ENCODE data around the gene DDOST. TPM values are rescaled to one million over a fixed set of nuclear protein-coding genes. Genes with fewer than 3 reads are reported as not detected.
A peak's percentile ranks its signal among the peaks of the same experiment; 100 is the strongest.

DDOST gene
- total RNA-seq, 1 donor from 2014 or later, result 146 TPM

GRCh38 chr1:20619999-20620398 lies 41.2 kb downstream of the DDOST start:
- Histone ChIP-seq H3K9ac (ENCODE audit: low read depth in 1 of 3, low read length in 3 of 3) (no peak overlapping the region), H3K36me3 (ENCODE audit: control insufficient read depth in 3 of 3, insufficient read depth in 3 of 3, low read length in 3 of 3) (no peaks in the 10 kb centered on the region), H3K9me3 (ENCODE audit: control insufficient read depth in 3 of 3, low read length in 3 of 3) (no peaks in the 10 kb centered on the region), H3K27me3 (ENCODE audit: control insufficient read depth in 3 of 3, insufficient read depth in 3 of 3, low read length in 3 of 3) (no peaks in the 10 kb centered on the region), H3K27ac (ENCODE audit: low read depth, low read length) (no peak overlapping the region), H3K4me3 (ENCODE audit: low read length in 3 of 3) (no peak overlapping the region), H3K4me1 (ENCODE audit: control insufficient read depth in 3 of 3, insufficient read depth in 3 of 3, low read length in 3 of 3) (peaks cover 17 to 22% (median 19%) of the 10 kb centered on the region in 3 donors)

DNA sequence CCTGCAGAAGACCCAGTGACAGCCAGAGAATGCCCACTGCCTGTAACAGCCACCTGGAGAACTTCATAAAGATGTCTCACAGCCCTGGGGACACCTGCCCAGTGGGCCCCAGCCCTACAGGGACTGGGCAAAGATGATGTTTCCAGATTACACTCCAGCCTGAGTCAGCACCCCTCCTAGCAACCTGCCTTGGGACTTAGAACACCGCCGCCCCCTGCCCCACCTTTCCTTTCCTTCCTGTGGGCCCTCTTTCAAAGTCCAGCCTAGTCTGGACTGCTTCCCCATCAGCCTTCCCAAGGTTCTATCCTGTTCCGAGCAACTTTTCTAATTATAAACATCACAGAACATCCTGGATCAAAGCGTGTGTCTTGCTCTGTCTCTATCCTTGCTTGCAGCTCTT lies 42.6 kb downstream of the DDOST start:
- Histone ChIP-seq H3K4me3 (ENCODE audit: low read length in 3 of 3) (no peak overlapping the region), H3K36me3 (ENCODE audit: control insufficient read depth in 3 of 3, insufficient read depth in 3 of 3, low read length in 3 of 3) (no peaks in the 10 kb centered on the region), H3K27ac (ENCODE audit: low read depth, low read length) (no peak overlapping the region), H3K9ac (ENCODE audit: low read depth in 1 of 3, low read length in 3 of 3) (peak overlapping the region in 1 of 3 donors; percentile 25), H3K4me1 (ENCODE audit: control insufficient read depth in 3 of 3, insufficient read depth in 3 of 3, low read length in 3 of 3) (peaks cover 19 to 28% (median 24%) of the 10 kb centered on the region in 3 donors), H3K9me3 (ENCODE audit: control insufficient read depth in 3 of 3, low read length in 3 of 3) (no peaks in the 10 kb centered on the region), H3K27me3 (ENCODE audit: control insufficient read depth in 3 of 3, insufficient read depth in 3 of 3, low read length in 3 of 3) (no peaks in the 10 kb centered on the region)

GRCh38 chr1:20616847-20617487 lies 44.2 kb downstream of the DDOST start:
- no peaks in the 10 kb centered on the region for H3K27me3 ChIP-seq (ENCODE audit: control insufficient read depth in 3 of 3, insufficient read depth in 3 of 3, low read length in 3 of 3)
- peak overlapping the region; percentile 27 to 63 (median 47) for H3K9ac ChIP-seq (ENCODE audit: low read depth in 1 of 3, low read length in 3 of 3)
- peak overlapping the region in 1 of 3 donors; percentile 37 for H3K4me3 ChIP-seq (ENCODE audit: low read length in 3 of 3)
- H3K9me3 ChIP-seq (ENCODE audit: control insufficient read depth in 3 of 3, low read length in 3 of 3), result no peaks in the 10 kb centered on the region
- peaks cover 22 to 35% (median 28%) of the 10 kb centered on the region in 3 donors for H3K4me1 ChIP-seq (ENCODE audit: control insufficient read depth in 3 of 3, insufficient read depth in 3 of 3, low read length in 3 of 3)
- peak overlapping the region; percentile 41 for H3K27ac ChIP-seq (ENCODE audit: low read depth, low read length)
- no peaks in the 10 kb centered on the region for H3K36me3 ChIP-seq (ENCODE audit: control insufficient read depth in 3 of 3, insufficient read depth in 3 of 3, low read length in 3 of 3)

GRCh38 chr1:20615946-20616846 lies 45.0 kb downstream of the DDOST start:
- Histone ChIP-seq H3K9me3 (ENCODE audit: control insufficient read depth in 3 of 3, low read length in 3 of 3) (no peaks in the 10 kb centered on the region), H3K27ac (ENCODE audit: low read depth, low read length) (peak overlapping the region; percentile 41), H3K36me3 (ENCODE audit: control insufficient read depth in 3 of 3, insufficient read depth in 3 of 3, low read length in 3 of 3) (no peaks in the 10 kb centered on the region), H3K9ac (ENCODE audit: low read depth in 1 of 3, low read length in 3 of 3) (peak overlapping the region; percentile 27 to 63 (median 47)), H3K4me3 (ENCODE audit: low read length in 3 of 3) (peak overlapping the region in 2 of 3 donors; percentile 14 to 37), H3K27me3 (ENCODE audit: control insufficient read depth in 3 of 3, insufficient read depth in 3 of 3, low read length in 3 of 3) (no peaks in the 10 kb centered on the region), H3K4me1 (ENCODE audit: control insufficient read depth in 3 of 3, insufficient read depth in 3 of 3, low read length in 3 of 3) (peaks cover 22 to 35% (median 28%) of the 10 kb centered on the region in 3 donors)

DNA sequence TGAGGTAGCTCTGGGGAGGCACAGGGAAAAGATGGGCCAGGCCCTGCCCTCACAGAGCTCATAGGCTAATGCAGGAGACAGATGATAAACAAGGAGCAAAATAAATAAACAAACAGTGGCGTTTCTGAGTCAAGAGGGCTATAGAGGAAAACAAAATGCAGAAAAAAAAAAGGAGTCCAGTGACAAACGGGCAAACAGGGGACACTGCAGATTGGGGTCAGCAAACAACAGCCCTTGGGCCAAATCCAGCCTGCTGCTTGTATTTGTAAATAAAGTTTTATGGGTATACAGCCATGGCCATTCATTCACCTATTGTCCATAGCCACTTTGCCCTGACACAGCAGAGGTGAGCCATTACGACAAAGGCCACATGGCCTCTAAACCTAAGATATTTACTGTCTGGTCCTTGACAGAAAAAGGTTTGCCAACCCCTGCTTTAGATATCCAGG lies 47.0 kb downstream of the DDOST start:
- Histone ChIP-seq H3K9me3 (ENCODE audit: control insufficient read depth in 3 of 3, low read length in 3 of 3) (no peaks in the 10 kb centered on the region), H3K9ac (ENCODE audit: low read depth in 1 of 3, low read length in 3 of 3) (peak overlapping the region in 1 of 3 donors; percentile 64), H3K27me3 (ENCODE audit: control insufficient read depth in 3 of 3, insufficient read depth in 3 of 3, low read length in 3 of 3) (no peaks in the 10 kb centered on the region), H3K4me1 (ENCODE audit: control insufficient read depth in 3 of 3, insufficient read depth in 3 of 3, low read length in 3 of 3) (peaks cover 22 to 35% (median 28%) of the 10 kb centered on the region in 3 donors), H3K27ac (ENCODE audit: low read depth, low read length) (peak overlapping the region; percentile 48), H3K4me3 (ENCODE audit: low read length in 3 of 3) (no peak overlapping the region), H3K36me3 (ENCODE audit: control insufficient read depth in 3 of 3, insufficient read depth in 3 of 3, low read length in 3 of 3) (no peaks in the 10 kb centered on the region)

- H3K36me3 ChIP-seq (ENCODE audit: control insufficient read depth in 3 of 3, insufficient read depth in 3 of 3, low read length in 3 of 3), result no peaks in the 10 kb centered on the region
Observed at GRCh38 chr1:20612221-20612746, 48.9 kb downstream of the DDOST start.

GRCh38 chr1:20611652-20612051 lies 49.5 kb downstream of the DDOST start:
- Histone ChIP-seq H3K27ac (ENCODE audit: low read depth, low read length) (no peak overlapping the region), H3K36me3 (ENCODE audit: control insufficient read depth in 3 of 3, insufficient read depth in 3 of 3, low read length in 3 of 3) (no peaks in the 10 kb centered on the region), H3K9ac (ENCODE audit: low read depth in 1 of 3, low read length in 3 of 3) (no peak overlapping the region), H3K4me3 (ENCODE audit: low read length in 3 of 3) (no peak overlapping the region), H3K9me3 (ENCODE audit: control insufficient read depth in 3 of 3, low read length in 3 of 3) (no peaks in the 10 kb centered on the region), H3K27me3 (ENCODE audit: control insufficient read depth in 3 of 3, insufficient read depth in 3 of 3, low read length in 3 of 3) (no peaks in the 10 kb centered on the region), H3K4me1 (ENCODE audit: control insufficient read depth in 3 of 3, insufficient read depth in 3 of 3, low read length in 3 of 3) (peaks cover 11 to 23% (median 22%) of the 10 kb centered on the region in 3 donors)

More at GRCh38 chr1:20612221-20612746, 48.9 kb downstream of the DDOST start:
- no peak overlapping the region for H3K9ac ChIP-seq (ENCODE audit: low read depth in 1 of 3, low read length in 3 of 3)
- no peaks in the 10 kb centered on the region for H3K9me3 ChIP-seq (ENCODE audit: control insufficient read depth in 3 of 3, low read length in 3 of 3)
- no peak overlapping the region for H3K4me3 ChIP-seq (ENCODE audit: low read length in 3 of 3)
- H3K4me1 ChIP-seq (ENCODE audit: control insufficient read depth in 3 of 3, insufficient read depth in 3 of 3, low read length in 3 of 3), result peaks cover 17 to 26% (median 24%) of the 10 kb centered on the region in 3 donors
- H3K27ac ChIP-seq (ENCODE audit: low read depth, low read length), result no peak overlapping the region
- H3K27me3 ChIP-seq (ENCODE audit: control insufficient read depth in 3 of 3, insufficient read depth in 3 of 3, low read length in 3 of 3), result no peaks in the 10 kb centered on the region

GRCh38 chr1:20610970-20611369 lies 50.2 kb downstream of the DDOST start:
- Histone ChIP-seq H3K4me1 (ENCODE audit: control insufficient read depth in 3 of 3, insufficient read depth in 3 of 3, low read length in 3 of 3) (peaks cover 7 to 16% (median 16%) of the 10 kb centered on the region in 3 donors), H3K9ac (ENCODE audit: low read depth in 1 of 3, low read length in 3 of 3) (no peak overlapping the region), H3K27me3 (ENCODE audit: control insufficient read depth in 3 of 3, insufficient read depth in 3 of 3, low read length in 3 of 3) (no peaks in the 10 kb centered on the region), H3K4me3 (ENCODE audit: low read length in 3 of 3) (no peak overlapping the region), H3K27ac (ENCODE audit: low read depth, low read length) (no peak overlapping the region), H3K36me3 (ENCODE audit: control insufficient read depth in 3 of 3, insufficient read depth in 3 of 3, low read length in 3 of 3) (no peaks in the 10 kb centered on the region), H3K9me3 (ENCODE audit: control insufficient read depth in 3 of 3, low read length in 3 of 3) (no peaks in the 10 kb centered on the region)

- H3K27ac ChIP-seq (ENCODE audit: low read depth, low read length), result no peak overlapping the region
- H3K27me3 ChIP-seq (ENCODE audit: control insufficient read depth in 3 of 3, insufficient read depth in 3 of 3, low read length in 3 of 3), result peaks cover 0 to 4% (median 0%) of the 10 kb centered on the region in 3 donors
- no peak overlapping the region for H3K4me3 ChIP-seq (ENCODE audit: low read length in 3 of 3)
- no peak overlapping the region for H3K9ac ChIP-seq (ENCODE audit: low read depth in 1 of 3, low read length in 3 of 3)
- no peaks in the 10 kb centered on the region for H3K36me3 ChIP-seq (ENCODE audit: control insufficient read depth in 3 of 3, insufficient read depth in 3 of 3, low read length in 3 of 3)
- no peaks in the 10 kb centered on the region for H3K9me3 ChIP-seq (ENCODE audit: control insufficient read depth in 3 of 3, low read length in 3 of 3)
- peaks cover 3 to 12% (median 11%) of the 10 kb centered on the region in 3 donors for H3K4me1 ChIP-seq (ENCODE audit: control insufficient read depth in 3 of 3, insufficient read depth in 3 of 3, low read length in 3 of 3)
Observed at GRCh38 chr1:20609541-20609940, 51.6 kb downstream of the DDOST start.

Measured in skeletal muscle tissue (tissue), 4 donors.